HG02973 (cell line): ENCODE measurements around the gene TMEM33.
"Not testable (repeated sequence)": the region's sequence is repeated elsewhere in the genome, so short reads cannot be mapped to it uniquely, and the experiment has no call there.

Experiments
- ATAC-seq: cut with Tn5 transposase; IDR thresholded peaks from one replicate; pipeline ENCODE4 v1.9.1; 2021; ENCODE audit warnings: moderate library complexity; ENCODE audit not compliant: unreplicated experiment

The TMEM33 gene, protein sequence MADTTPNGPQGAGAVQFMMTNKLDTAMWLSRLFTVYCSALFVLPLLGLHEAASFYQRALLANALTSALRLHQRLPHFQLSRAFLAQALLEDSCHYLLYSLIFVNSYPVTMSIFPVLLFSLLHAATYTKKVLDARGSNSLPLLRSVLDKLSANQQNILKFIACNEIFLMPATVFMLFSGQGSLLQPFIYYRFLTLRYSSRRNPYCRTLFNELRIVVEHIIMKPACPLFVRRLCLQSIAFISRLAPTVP

GRCh38 chr4:41934901-41935651, at the start of gene TMEM33:
TMEM33 (plus strand) TSS chr4:41935429; CDS start chr4:41935485, 56 bp downstream.
- ATAC-seq = peak; percentile 78

GRCh38 chr4:41885456-41885855, 49.8 kb upstream of the TMEM33 start:
- no peak for ATAC-seq

- ATAC-seq = no peak
Observed at GRCh38 chr4:41887277-41887676, 48.0 kb upstream of the TMEM33 start.

DNA sequence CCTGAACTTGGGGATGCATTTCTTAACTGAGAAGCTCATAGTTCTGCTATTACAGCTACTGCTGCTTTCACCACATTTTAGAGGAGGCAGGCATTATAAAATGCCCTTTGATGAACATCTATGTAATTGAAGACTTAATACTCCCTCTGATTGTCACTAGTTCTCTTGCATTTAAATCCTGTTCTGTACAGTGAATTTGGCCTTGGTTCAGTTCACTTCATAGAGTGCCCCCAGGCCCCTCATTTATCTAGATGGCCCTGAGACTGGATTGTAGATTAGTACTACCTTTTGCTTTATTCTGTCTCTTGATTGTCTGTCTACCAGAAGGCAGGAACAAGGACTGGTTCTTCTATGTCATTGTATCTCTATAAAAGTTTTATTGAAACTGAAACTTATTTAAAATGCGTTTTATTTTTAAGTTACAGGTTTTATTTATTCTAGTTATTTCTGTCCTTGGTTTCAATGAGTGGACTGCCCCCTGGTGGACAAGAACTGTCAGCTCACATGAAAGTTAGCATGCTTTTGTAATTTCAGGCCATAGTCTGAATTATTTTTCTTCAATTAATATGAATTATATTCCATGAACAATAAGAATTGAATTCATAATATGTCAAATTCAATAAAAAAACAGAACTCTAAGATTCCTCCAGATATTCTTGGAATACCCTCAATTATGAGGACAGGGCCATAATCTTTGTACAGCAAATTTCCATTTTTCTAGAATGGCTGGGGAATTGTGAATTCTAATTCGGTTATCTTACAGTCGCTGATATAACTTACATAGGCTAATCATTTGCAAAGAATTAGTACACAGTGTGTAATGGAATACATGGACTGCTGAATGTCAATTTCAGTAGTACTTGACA, 47.2 kb upstream of the TMEM33 start:
- no peak for ATAC-seq

- no peak for ATAC-seq
Observed at GRCh38 chr4:41888687-41889074, 46.5 kb upstream of the TMEM33 start.

DNA sequence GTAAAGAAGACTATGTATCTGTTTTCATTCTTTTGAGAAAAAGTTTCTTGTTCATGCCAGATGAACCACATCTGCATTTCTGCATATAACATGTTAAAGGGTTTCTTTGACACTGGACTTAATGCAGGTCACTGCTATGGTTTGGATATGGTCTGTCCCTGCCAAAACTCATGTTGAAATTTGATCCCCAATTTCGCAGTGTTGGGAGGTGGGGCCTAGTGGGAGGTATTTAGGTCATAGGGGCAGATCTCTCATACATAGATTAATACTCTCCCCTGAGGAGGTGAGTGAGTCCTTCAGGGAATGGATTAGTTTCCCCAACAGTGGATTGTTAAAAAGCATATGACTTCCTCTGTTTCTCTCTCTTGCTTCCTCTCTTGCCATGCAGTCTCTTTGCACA, 45.9 kb upstream of the TMEM33 start:
- no peak for ATAC-seq

GRCh38 chr4:41890085-41890484, 45.1 kb upstream of the TMEM33 start:
- no peak for ATAC-seq

DNA sequence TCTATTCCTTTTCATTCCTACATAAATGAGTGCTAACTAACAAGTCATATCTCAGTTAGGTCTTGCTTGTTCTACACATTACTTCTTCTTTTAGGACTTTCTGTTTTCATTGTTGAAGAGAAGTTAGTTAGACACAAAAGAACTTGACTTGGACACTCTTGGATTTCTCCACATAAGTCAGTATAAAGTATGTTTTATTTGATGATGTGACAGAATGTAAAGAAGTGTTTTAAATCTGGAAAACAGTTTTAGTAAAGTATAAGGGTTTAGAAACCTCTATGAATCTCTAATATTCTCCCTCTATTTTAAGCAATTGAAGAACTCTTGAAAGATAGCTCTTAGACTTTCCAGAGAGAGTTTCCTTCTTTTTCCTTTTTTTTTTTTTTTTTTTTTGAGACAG, 38.6 kb upstream of the TMEM33 start:
- no peak for ATAC-seq

- no peak for ATAC-seq
Observed at GRCh38 chr4:41897698-41898097, 37.5 kb upstream of the TMEM33 start.

DNA sequence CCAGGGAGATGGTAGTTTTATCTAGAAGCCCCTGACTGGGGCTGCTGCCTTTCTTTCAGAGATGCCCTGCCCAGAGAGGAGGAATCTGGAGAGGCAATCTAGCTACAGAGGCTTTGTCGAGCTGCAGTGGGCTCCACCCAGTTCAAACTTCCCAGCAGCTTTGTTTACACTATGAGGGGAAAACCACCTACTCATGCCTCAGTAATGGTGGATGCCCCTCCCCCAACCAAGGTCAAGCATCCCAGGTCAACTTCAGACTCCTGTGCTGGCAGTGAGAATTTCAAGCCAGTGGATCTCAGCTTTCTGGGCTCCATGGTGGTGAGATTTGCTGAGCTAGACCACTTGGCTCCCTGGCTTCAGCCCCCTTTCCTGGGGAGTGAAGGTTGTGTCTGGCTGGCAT, 26.1 kb upstream of the TMEM33 start:
- ATAC-seq = not testable (repeated sequence)

DNA sequence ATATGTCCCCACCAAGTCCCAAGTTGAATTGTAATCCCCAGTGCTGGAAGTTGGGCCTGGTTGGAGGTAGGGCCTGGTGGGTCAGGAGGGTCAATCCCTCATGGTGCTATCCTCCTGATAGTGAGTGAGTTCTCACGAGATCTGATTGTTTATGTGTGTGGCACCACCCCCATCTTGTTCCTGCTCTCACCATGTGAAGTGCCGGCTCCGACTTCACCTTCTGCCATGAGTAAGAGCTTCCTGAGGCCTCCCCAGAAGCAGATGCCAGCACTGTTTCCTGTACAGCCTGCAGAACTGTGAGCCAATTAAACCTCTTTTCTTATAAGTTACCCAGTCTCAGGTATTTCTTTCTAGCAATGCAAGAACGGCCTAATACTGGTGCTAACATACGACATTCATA, 22.7 kb upstream of the TMEM33 start:
- ATAC-seq = no peak

DNA sequence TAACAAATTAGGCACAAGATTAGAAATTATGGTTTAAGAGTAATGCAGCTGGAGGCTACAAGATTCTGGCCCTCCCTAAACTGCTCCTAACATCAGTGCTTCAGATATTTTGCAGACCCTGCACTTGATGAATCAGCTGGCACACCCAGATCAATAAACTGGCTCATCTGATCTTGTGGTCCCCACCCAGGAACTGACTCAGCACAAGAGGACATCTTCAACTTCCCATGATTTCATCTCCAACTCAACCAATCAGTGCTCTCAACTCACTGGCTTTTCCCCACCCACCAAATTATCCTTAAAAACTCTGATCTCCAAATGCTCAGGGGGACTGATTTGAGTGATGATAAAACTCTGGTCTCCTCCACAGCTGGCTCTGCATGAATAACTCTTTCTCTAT, 21.7 kb upstream of the TMEM33 start:
- ATAC-seq = no peak

GRCh38 chr4:41918278-41918677, 17.0 kb upstream of the TMEM33 start:
- no peak for ATAC-seq

DNA sequence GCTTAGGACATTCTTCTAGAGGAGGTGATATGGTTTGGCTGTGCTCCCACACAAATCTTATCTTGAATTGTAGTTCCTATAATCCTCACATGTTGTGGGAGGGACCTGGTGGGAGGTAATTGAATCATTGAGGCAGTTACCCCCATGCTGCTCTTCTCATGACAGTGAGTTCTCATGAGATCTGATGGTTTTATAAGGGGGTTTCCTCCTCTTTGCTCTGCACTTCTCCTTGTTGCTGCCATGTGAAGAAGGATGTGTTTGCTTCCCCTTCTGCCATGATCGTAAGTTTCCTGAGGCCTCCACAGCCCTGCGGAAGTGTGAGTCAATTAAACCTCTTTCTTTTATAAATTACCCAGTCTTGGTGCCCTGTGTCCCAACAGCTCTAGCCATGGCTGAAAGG, 14.8 kb upstream of the TMEM33 start:
- not testable (repeated sequence) for ATAC-seq

GRCh38 chr4:41921476-41921875, 13.8 kb upstream of the TMEM33 start:
- ATAC-seq = no peak

DNA sequence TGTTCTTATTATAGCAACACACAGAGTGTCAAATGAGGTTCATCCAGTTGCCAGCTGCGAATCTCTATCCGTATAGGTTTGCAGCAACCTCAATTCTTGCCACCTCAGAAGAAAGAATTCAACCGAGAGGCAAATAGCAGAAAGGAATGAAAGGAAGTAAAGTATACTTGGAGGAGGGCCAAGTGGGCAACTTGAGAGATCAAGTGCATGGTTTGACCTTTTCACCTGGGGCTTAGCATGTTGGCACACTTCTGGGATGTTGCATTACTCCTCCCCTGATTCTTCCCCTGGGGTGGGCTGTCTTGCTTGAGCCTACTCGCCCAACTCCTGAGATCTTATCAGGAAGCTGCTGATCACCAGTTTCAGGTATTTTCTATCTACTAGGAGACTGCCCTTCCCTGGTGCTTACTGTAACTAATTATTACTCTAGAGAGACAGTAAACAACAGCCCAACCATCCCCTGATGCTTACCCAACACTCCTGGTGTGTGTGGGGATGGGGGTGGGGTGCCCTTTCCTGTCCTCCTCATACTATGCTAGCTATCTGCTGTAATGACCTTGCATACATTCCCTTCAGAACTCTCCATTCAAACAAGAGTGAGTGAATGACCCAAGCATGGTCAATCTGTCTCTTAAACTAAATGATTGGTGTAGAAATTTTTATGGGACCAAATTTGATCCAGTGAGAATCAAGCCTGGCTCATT, 7.3 kb upstream of the TMEM33 start:
- ATAC-seq = no peak

DNA sequence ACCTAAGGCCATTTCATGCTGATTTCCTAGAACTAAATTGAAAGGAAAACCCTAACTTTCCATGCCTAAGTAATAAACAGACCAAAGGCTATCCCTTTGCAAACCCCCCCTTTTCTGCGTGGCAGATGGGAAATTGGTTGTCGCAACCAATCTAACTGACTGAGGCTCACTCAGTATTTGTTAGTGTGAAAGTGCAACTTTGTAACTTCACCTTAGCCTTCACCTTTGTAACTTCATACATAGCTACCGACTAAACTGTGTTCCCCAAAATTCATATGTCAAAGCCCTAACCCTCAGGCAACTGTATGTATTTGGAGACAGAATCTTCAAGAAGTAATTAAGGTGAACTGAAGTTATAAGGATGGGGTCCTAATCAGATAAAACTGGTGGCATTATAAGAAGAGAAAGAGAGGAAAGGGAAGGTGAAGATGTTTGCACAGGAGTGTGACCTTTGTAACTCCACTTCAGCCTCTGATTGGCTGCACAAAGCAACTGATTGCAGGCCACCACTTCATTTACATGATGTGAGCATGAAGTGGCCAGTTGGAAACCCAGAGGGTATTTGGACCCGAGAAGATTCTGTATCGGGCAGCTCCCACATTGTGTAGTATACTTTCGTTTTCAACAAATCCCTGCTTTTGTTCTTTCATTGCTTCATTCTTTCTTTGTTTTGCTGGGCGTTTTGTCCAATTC, 4.9 kb upstream of the TMEM33 start:
- ATAC-seq = no peak

- no peak for ATAC-seq
Observed at GRCh38 chr4:41932988-41933387, 2.2 kb upstream of the TMEM33 start.

- ATAC-seq = no peak
Observed at GRCh38 chr4:41933997-41934503, 1.2 kb upstream of the TMEM33 start.

DNA sequence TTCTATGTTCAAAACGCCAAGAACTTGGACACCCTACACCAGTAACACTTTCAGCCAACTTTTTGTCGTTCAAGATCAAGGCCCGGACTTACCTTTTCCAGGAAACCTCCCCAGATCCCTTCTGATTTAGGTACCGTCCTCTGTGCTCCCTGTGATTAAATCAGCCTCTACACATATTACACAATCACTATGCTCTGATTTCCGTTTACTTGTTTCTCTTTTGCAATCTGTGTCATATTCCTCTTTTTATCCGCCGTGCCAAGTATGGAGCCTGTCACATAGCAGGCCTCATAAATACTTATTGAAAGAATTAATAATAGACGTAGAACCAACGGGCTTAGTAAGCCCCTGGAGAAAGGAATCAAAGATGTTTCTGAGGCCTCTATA, 722 bp upstream of the TMEM33 start:
- no peak for ATAC-seq
